Prostate gland (tissue), 2 donors: Measurements from ENCODE around the gene TWF1.

ENCODE experiments used
- CTCF ChIP-seq, 4 experiments: fragments of 200-600 bp in 2 of 4; fragments of 450-650 bp in 2 of 4; sonication (generic) in 2 of 4; IDR thresholded peaks; 1 replicate in 3 of 4; 2 replicates in 1 of 4; pipeline ENCODE4 v1.5.1; 2016 to 2019; ENCODE audit warnings: antibody characterized with exemption in 4 of 4, mild to moderate bottlenecking in 2 of 4, moderate library complexity in 2 of 4
- POLR2A ChIP-seq: fragments of 450-650 bp; IDR thresholded peaks from one replicate; pipeline ENCODE4 v1.6.1; 2016; ENCODE audit warnings: antibody characterized with exemption, mild to moderate bottlenecking

- TF ChIP-seq POLR2A (no peak), CTCF (IDR thresholded peaks at IDR 0.05) (no peak)
Measured at GRCh38 chr12:43744826-43745225, 61.3 kb downstream of the TWF1 start.
